ENCODE data around the gene MFSD11.
A peak's percentile ranks its signal among the peaks of the same experiment; 100 is the strongest.

MFSD11 gene

GRCh38 chr17:76723812-76724211, 14.1 kb upstream of the MFSD11 start:
- Histone ChIP-seq H3K27me3 (ENCODE audit: insufficient read depth, poor library complexity, severe bottlenecking) (no peaks in the 10 kb centered on the region), H3K4me3 (replicated peaks; ENCODE audit: insufficient read depth, low read length) (no peak overlapping the region), H3K27ac (replicated peaks) (no peak overlapping the region)
- no peak for TF ChIP-seq GABPA (IDR thresholded peaks at IDR 0.05; ENCODE audit: low read depth)
- no peak for TF ChIP-seq REST (IDR thresholded peaks at IDR 0.05; ENCODE audit: insufficient replicate concordance, low read depth)
- TF ChIP-seq CTCF (IDR thresholded peaks at IDR 0.05; ENCODE audit: insufficient read depth, low read length), result no peak
- DNase-seq (ENCODE audit: low read depth in 1 of 2, low spot score in 1 of 2), result no peak

GRCh38 chr17:76725580-76726230, 12.2 kb upstream of the MFSD11 start:
- DNase-seq (ENCODE audit: low read depth in 1 of 2, low spot score in 1 of 2), result peak in 1 of 2 experiments; percentile 81
- Histone ChIP-seq H3K27me3 (ENCODE audit: insufficient read depth, poor library complexity, severe bottlenecking) (no peaks in the 10 kb centered on the region), H3K27ac (replicated peaks) (peak overlapping the region; percentile 100), H3K4me3 (replicated peaks; ENCODE audit: insufficient read depth, low read length) (peak overlapping the region; percentile 82)
- TF ChIP-seq REST (IDR thresholded peaks at IDR 0.05; ENCODE audit: insufficient replicate concordance, low read depth), result no peak
- TF ChIP-seq SPI1 (IDR thresholded peaks at IDR 0.05; ENCODE audit: borderline replicate concordance, low read depth), result no peak
- TF ChIP-seq GABPA (IDR thresholded peaks at IDR 0.05; ENCODE audit: low read depth), result no peak
- no peak for TF ChIP-seq POLR2AphosphoS5 (IDR thresholded peaks at IDR 0.05; ENCODE audit: low read depth)
- TF ChIP-seq CTCF (IDR thresholded peaks at IDR 0.05; ENCODE audit: insufficient read depth, low read length), result no peak

- peak within 1 kb of the TSS; percentile 82 for H3K4me3 ChIP-seq (replicated peaks; ENCODE audit: insufficient read depth, low read length)
- peak; percentile 97 to 99 for DNase-seq (ENCODE audit: low read depth in 1 of 2, low spot score in 1 of 2)
- TF ChIP-seq CTCF (IDR thresholded peaks at IDR 0.05; ENCODE audit: insufficient read depth, low read length), result no peak
- no peak for TF ChIP-seq REST (IDR thresholded peaks at IDR 0.05; ENCODE audit: insufficient replicate concordance, low read depth)
- TF ChIP-seq POLR2AphosphoS5 (IDR thresholded peaks at IDR 0.05; ENCODE audit: low read depth), result no peak; the same call in 1 of the 2 replicates
- no peak; the same call in 1 of the 2 replicates for TF ChIP-seq SPI1 (IDR thresholded peaks at IDR 0.05; ENCODE audit: borderline replicate concordance, low read depth)
- TF ChIP-seq GABPA (IDR thresholded peaks at IDR 0.05; ENCODE audit: low read depth), result no peak
- peak within 1 kb of the TSS; percentile 100 for H3K27ac ChIP-seq (replicated peaks)
- no peaks in the 10 kb centered on the region for H3K27me3 ChIP-seq (ENCODE audit: insufficient read depth, poor library complexity, severe bottlenecking)
These were observed 11.6 kb upstream of the MFSD11 start, which contains the start of gene JMJD6 for GRCh38 chr17:76726231-76726775. Gene JMJD6 (minus strand): TSS chr17:76726606. CDS start chr17:76726475, 131 bp downstream.

All from HL-60 (cell line).